ENCODE data around the gene ADD1.

Gene ADD1

GRCh38 chr4:2879026-2879425 is 35.4 kb downstream of the ADD1 start:
- no peak for TF ChIP-seq CTCF (conservative IDR thresholded peaks at IDR 0.05; ENCODE audit: low read depth, low read length)
- DNase-seq (ENCODE audit: low read depth) = no peak
- H3K4me3 ChIP-seq (ENCODE audit: low read depth, low read length) = no peak overlapping the region

DNA sequence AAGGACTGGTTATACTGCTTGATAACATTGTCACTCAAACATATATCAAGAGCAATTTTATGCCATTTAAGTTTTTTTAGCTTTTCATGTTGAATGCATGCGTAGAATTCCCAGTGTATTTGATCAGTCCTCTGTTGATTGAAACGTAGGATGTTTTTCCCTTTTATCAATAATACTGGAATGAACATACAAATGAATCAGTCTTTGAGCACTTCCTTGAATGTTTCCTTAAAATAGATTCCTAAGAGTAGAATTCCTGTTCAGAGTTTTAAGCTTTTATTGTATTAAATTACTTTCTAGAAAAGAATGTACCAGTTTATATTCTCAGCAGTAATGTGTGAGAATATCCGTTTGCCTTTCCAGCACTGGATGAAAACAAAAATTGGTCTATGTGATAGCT is 37.8 kb downstream of the ADD1 start:
- no peak for DNase-seq (ENCODE audit: low read depth)
- TF ChIP-seq CTCF (conservative IDR thresholded peaks at IDR 0.05; ENCODE audit: low read depth, low read length) = no peak
- H3K4me3 ChIP-seq (ENCODE audit: low read depth, low read length) = no peak overlapping the region

- no peak for DNase-seq (ENCODE audit: low read depth)
- no peak overlapping the region for H3K4me3 ChIP-seq (ENCODE audit: low read depth, low read length)
- no peak for TF ChIP-seq CTCF (conservative IDR thresholded peaks at IDR 0.05; ENCODE audit: low read depth, low read length)
These were observed 38.7 kb downstream of the ADD1 start for GRCh38 chr4:2882341-2882740.

DNA sequence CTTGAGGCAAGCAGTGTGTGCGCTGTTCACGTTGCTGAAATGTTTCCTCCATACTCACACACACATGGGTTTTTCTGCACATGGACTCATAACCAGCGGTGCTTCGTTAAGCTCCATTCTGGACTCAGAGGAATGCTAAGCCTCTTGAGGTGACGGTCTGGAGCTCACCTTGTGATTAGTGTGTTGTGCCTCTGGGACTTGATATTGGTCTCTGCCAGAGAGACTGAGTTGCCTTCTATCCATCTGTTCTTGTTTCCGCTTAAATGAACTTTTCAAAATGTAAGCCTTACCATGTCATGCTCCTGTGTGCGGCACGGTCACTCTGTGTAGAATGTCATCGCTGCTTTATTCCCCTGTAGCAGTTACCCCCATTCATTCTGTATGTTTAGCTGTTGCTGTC is 42.5 kb downstream of the ADD1 start:
- H3K4me3 ChIP-seq (ENCODE audit: low read depth, low read length) = no peak overlapping the region
- TF ChIP-seq CTCF (conservative IDR thresholded peaks at IDR 0.05; ENCODE audit: low read depth, low read length) = no peak
- no peak for DNase-seq (ENCODE audit: low read depth)

DNA sequence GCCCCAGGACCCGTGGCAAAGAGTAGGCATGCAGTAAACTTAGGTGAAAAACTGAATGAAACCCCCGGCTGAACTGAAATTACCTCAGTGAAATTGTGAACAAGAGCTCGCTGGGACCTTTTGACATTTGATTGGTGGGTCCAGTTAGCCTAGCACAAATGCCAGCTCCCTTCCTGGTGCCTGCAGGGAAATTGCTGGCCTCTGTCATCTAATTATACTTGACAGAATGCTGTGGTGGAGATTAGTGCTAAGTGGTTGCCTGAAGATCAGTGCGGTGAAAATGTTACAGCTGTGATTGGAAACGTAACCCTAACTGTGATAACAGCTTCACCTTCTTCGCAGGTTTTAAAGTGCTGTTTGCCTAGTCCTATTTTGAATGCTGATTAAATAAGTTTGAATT is 43.0 kb downstream of the ADD1 start:
- DNase-seq (ENCODE audit: low read depth) = no peak
- no peak for TF ChIP-seq CTCF (conservative IDR thresholded peaks at IDR 0.05; ENCODE audit: low read depth, low read length)

DNA sequence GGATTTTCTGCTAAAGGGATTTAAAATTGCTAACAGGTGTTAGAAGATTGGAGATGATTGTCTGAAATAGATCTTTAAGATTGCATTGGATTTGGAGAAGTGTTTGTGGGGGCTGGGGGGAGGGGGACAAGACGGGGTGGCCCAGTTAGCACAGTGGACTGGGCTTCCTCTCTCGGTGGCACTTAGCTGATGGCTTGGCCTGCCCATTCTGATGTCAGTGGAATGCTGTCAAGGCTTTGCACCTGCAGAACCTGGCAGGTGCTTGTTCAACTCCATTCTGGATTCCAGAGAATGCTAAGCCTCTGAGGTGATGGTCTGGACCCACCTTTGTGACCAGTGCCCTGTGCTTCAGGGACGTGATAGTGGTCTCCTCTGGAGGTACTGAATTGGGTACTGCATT is 43.7 kb downstream of the ADD1 start:
- no peak overlapping the region for H3K4me3 ChIP-seq (ENCODE audit: low read depth, low read length)
- no peak for TF ChIP-seq CTCF (conservative IDR thresholded peaks at IDR 0.05; ENCODE audit: low read depth, low read length)
- DNase-seq (ENCODE audit: low read depth) = no peak

More for the DNA sequence above, 43.0 kb downstream of the ADD1 start:
- H3K4me3 ChIP-seq (ENCODE audit: low read depth, low read length) = no peak overlapping the region

GRCh38 chr4:2888886-2889285 is 45.2 kb downstream of the ADD1 start:
- TF ChIP-seq CTCF (conservative IDR thresholded peaks at IDR 0.05; ENCODE audit: low read depth, low read length) = no peak
- DNase-seq (ENCODE audit: low read depth) = no peak
- no peak overlapping the region for H3K4me3 ChIP-seq (ENCODE audit: low read depth, low read length)
